Hepatocyte (in vitro differentiated cells): ENCODE measurements around the gene PDCL3. TPM values are rescaled to one million over a fixed set of nuclear protein-coding genes. Genes with fewer than 3 reads are reported as not detected.

ENCODE experiments used
- DNase-seq: peaks from one replicate; pipeline ENCODE4 v3.0.0-alpha.2; 2016; ENCODE audit warnings: low spot score
- H2AFZ ChIP-seq: fragments of 200-600 bp; sonication (generic); 2 replicates; pipeline ENCODE4 v1.6.0; 2016; ENCODE audit warnings: antibody characterized with exemption, mild to moderate bottlenecking
- H3K27ac ChIP-seq: fragments of 200-600 bp; sonication (generic); 2 replicates; pipeline ENCODE4 v1.5.1; 2016; ENCODE audit warnings: mild to moderate bottlenecking
- H3K27me3 ChIP-seq: fragments of 200-600 bp; sonication (generic); 2 replicates; pipeline ENCODE4 v1.6.1; 2016
- H3K36me3 ChIP-seq: fragments of 200-600 bp; sonication (generic); replicated peaks from 2 replicates; pipeline ENCODE4 v1.5.1; 2016; ENCODE audit warnings: low read depth; ENCODE audit not compliant: insufficient read depth
- H3K4me1 ChIP-seq: fragments of 200-600 bp; sonication (generic); 2 replicates; pipeline ENCODE4 v1.5.1; 2016; ENCODE audit warnings: mild to moderate bottlenecking, moderate library complexity; ENCODE audit not compliant: insufficient read depth
- H3K4me2 ChIP-seq: fragments of 200-600 bp; sonication (generic); 2 replicates; pipeline ENCODE4 v1.6.0; 2016
- H3K4me3 ChIP-seq: fragments of 200-600 bp; sonication (generic); 2 replicates; pipeline ENCODE4 v1.5.1; 2016; ENCODE audit warnings: mild to moderate bottlenecking
- H3K79me2 ChIP-seq: fragments of 200-600 bp; sonication (generic); 2 replicates; pipeline ENCODE4 v1.6.0; 2017; ENCODE audit warnings: mild to moderate bottlenecking
- H3K9me2 ChIP-seq: fragments of 200-600 bp; sonication (generic); replicated peaks from 2 replicates; pipeline ENCODE4 v1.6.0; 2017; ENCODE audit warnings: mild to moderate bottlenecking; ENCODE audit not compliant: insufficient read depth
- H3K9me3 ChIP-seq: fragments of 200-600 bp; sonication (generic); 2 replicates; pipeline ENCODE4 v1.5.1; 2016; ENCODE audit warnings: low read depth, mild to moderate bottlenecking
- H4K20me1 ChIP-seq: fragments of 200-600 bp; sonication (generic); 2 replicates; pipeline ENCODE4 v1.6.0; 2016; ENCODE audit warnings: mild to moderate bottlenecking; ENCODE audit not compliant: insufficient read depth, poor library complexity, severe bottlenecking
- EZH2 ChIP-seq: fragments of 200-600 bp; sonication (generic); IDR thresholded peaks from 2 replicates; pipeline ENCODE4 v1.6.1; 2016; ENCODE audit warnings: antibody characterized with exemption, mild to moderate bottlenecking, borderline replicate concordance
- EZH2phosphoT487 ChIP-seq: fragments of 200-600 bp; sonication (generic); IDR thresholded peaks from one replicate; pipeline ENCODE4 v1.6.1; 2018; ENCODE audit warnings: antibody characterized with exemption, mild to moderate bottlenecking, low read depth, moderate library complexity; ENCODE audit not compliant: unreplicated experiment, severe bottlenecking
- WGBS: methylation state at CpG from one replicate; pipeline ENCODE4 v1.1.6; 2016; ENCODE audit warnings: low lambda C conversion rate; ENCODE audit errors: missing lambda C conversion rate; 5-methylcytosine and 5-hydroxymethylcytosine counted together
- polyA plus RNA-seq: library from polyadenylated mRNA; unstranded; fragments of >200 nt; fragmentation: Nextera tagmentation; extraction: Ambion mirVana; gene quantifications from 2 replicates; pipeline ENCODE4 v1.2.1, GENCODE V29; 2016
- total RNA-seq: library from RNA; depleted of rRNA; stranded (reverse); fragments of >200 nt; gene quantifications from 2 replicates; pipeline ENCODE4 v1.2.3, GENCODE V29; 2014
- TF ChIP-seq, protein P1 (sequence below): fragments of 200-600 bp; sonication (generic); IDR thresholded peaks from 2 replicates; pipeline ENCODE4 v1.5.1; 2016; ENCODE audit warnings: antibody characterized with exemption, mild to moderate bottlenecking; ENCODE audit not compliant: poor library complexity

Gene PDCL3
- total RNA-seq (15.7 and 16.5 TPM in 2 replicates), polyA plus RNA-seq (32.8 and 33.5 TPM in 2 replicates)

- Histone ChIP-seq H3K4me3 (peak within 1 kb of the TSS; percentile 65), H3K9me2 (no peaks in the 10 kb centered on the region), H3K4me1 (peaks cover 10% of the 10 kb centered on the region), H2AFZ (peak within 1 kb of the TSS; percentile 84), H3K4me2 (peak within 1 kb of the TSS; percentile 88), H4K20me1 (no peaks in the 10 kb centered on the region), H3K9me3 (no peaks in the 10 kb centered on the region), H3K27me3 (no peaks in the 10 kb centered on the region), H3K79me2 (peaks cover 20% of the 10 kb centered on the region), H3K36me3 (no peaks in the 10 kb centered on the region), H3K27ac (peak within 1 kb of the TSS; percentile 91)
- TF ChIP-seq, protein P1, sequence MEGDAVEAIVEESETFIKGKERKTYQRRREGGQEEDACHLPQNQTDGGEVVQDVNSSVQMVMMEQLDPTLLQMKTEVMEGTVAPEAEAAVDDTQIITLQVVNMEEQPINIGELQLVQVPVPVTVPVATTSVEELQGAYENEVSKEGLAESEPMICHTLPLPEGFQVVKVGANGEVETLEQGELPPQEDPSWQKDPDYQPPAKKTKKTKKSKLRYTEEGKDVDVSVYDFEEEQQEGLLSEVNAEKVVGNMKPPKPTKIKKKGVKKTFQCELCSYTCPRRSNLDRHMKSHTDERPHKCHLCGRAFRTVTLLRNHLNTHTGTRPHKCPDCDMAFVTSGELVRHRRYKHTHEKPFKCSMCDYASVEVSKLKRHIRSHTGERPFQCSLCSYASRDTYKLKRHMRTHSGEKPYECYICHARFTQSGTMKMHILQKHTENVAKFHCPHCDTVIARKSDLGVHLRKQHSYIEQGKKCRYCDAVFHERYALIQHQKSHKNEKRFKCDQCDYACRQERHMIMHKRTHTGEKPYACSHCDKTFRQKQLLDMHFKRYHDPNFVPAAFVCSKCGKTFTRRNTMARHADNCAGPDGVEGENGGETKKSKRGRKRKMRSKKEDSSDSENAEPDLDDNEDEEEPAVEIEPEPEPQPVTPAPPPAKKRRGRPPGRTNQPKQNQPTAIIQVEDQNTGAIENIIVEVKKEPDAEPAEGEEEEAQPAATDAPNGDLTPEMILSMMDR, result peak; percentile 16
- TF ChIP-seq EZH2, result no peak
- under 1% methylated on average over 52 of the region's 62 CpGs for WGBS
- peak; percentile 98 for DNase-seq
Measured at GRCh38 chr2:100562613-100563406, at the start of gene PDCL3. TSS of gene PDCL3 (plus strand) at chr2:100562993. CDS start at chr2:100563068, 75 bp downstream.

GRCh38 chr2:100513650-100514049 lies 49.1 kb upstream of the PDCL3 start:
- TF ChIP-seq, protein P1, result no peak
- TF ChIP-seq EZH2phosphoT487, result no peak
- no peak for TF ChIP-seq EZH2
- H3K27me3 ChIP-seq, result no peaks in the 10 kb centered on the region
- H3K36me3 ChIP-seq, result no peaks in the 10 kb centered on the region
- no peaks in the 10 kb centered on the region for H3K79me2 ChIP-seq
- H3K4me3 ChIP-seq, result no peak overlapping the region
- H3K9me2 ChIP-seq, result no peaks in the 10 kb centered on the region
- no peaks in the 10 kb centered on the region for H3K9me3 ChIP-seq
- no peak for DNase-seq
- H3K4me1 ChIP-seq, result no peaks in the 10 kb centered on the region
- no peaks in the 10 kb centered on the region for H4K20me1 ChIP-seq
- no peak overlapping the region for H3K27ac ChIP-seq
- no peak overlapping the region for H2AFZ ChIP-seq
- 73% methylated on average over 4 of the region's 4 CpGs for WGBS
- H3K4me2 ChIP-seq, result no peak overlapping the region

DNA sequence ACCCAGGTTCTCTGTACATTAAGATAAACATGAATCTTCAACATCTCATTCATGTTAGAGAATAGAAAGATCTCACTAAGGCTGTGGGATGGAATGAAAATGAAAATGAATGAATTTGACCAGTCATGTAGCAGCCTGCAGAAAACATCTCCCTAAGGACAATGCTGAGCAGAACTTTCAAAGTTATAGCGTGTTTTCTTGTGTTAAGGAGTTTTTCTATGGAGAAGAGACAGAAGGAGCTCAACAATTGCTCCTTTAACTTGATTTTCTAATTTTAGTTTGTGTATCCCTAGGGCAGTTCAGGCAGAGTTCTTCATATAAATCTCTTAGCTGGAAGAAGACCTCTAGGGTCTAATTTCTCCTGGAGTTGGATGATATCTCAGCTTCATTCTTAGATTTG lies 45.2 kb upstream of the PDCL3 start:
- no peaks in the 10 kb centered on the region for H3K9me3 ChIP-seq
- no peak overlapping the region for H3K27ac ChIP-seq
- no peaks in the 10 kb centered on the region for H3K79me2 ChIP-seq
- H4K20me1 ChIP-seq, result no peaks in the 10 kb centered on the region
- no peaks in the 10 kb centered on the region for H3K27me3 ChIP-seq
- H3K36me3 ChIP-seq, result no peaks in the 10 kb centered on the region
- no peak for DNase-seq
- H3K4me3 ChIP-seq, result no peak overlapping the region
- WGBS, result 77% methylated on average over 1 of the region's 1 CpG
- H3K4me2 ChIP-seq, result no peak overlapping the region
- no peak overlapping the region for H2AFZ ChIP-seq
- TF ChIP-seq EZH2 (no peak), EZH2phosphoT487 (no peak)
- TF ChIP-seq, protein P1, result no peak
- H3K4me1 ChIP-seq, result peaks cover under 1% of the 10 kb centered on the region
- no peaks in the 10 kb centered on the region for H3K9me2 ChIP-seq
